ENCODE data around the gene KRT72.

The KRT72 gene

DNA sequence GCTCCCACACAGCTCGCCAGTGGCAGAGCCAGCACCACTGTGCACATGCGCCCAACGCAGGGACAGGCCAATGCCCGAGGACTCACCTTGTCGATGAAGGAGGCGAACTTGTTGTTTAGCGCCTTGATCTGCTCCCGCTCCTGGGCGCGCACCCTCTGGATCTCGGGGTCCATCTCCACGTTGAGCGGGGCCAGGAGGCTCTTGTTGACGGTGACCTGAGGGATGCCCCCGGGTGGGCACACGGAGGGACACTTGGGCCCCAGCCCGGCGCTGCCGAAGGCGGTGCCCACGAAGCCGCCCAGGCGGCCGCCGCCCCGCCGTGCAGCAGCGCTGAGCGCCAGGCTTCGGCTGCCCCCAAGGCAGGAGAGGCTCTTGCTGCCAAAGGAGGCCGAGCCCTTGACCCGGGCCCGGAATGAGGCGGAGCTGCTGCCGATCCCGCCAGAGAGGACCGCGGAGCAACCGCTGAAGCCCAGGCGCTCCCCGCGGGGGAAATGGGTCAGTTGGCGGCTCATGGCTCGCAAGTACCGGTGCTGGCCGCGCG is at the start of gene KRT72:
Gene KRT72 (minus strand): TSS at position 523 of the 541 bp plus-strand sequence. CDS start 11 bp downstream, at position 512.
- Histone ChIP-seq H3K9me3 (ENCODE audit: low read length) (no peaks in the 10 kb centered on the region), H3K9ac (ENCODE audit: low read length) (no peak within 1 kb of the TSS), H3K4me1 (ENCODE audit: insufficient read depth, low read length, severe bottlenecking) (no peaks in the 10 kb centered on the region), H2AFZ (ENCODE audit: low read length) (no peak within 1 kb of the TSS), H3K4me3 (ENCODE audit: low read depth, low read length, poor library complexity, severe bottlenecking) (no peak within 1 kb of the TSS), H3F3A (ENCODE audit: insufficient read depth, low read length) (no peaks in the 10 kb centered on the region), H3K36me3 (ENCODE audit: insufficient read depth, low read length) (no peaks in the 10 kb centered on the region), H3K4me2 (ENCODE audit: low read length) (no peak within 1 kb of the TSS), H3K79me2 (ENCODE audit: insufficient read depth, low read length) (no peaks in the 10 kb centered on the region), H4K20me1 (ENCODE audit: insufficient read depth, low read length) (no peaks in the 10 kb centered on the region), H3K27me3 (ENCODE audit: insufficient read depth, low read length) (0 out of 2 replicates have a peak, but pooled peaks cover 3% of the 10 kb centered on the region), H3K9me2 (ENCODE audit: low read depth, low read length) (no peaks in the 10 kb centered on the region), H3K27ac (ENCODE audit: low read depth, low read length, poor library complexity, severe bottlenecking) (no peak within 1 kb of the TSS)
- TF ChIP-seq EZH2 (IDR thresholded peaks at IDR 0.05; ENCODE audit: borderline replicate concordance, low read length): no peak
- TF ChIP-seq, protein P1, sequence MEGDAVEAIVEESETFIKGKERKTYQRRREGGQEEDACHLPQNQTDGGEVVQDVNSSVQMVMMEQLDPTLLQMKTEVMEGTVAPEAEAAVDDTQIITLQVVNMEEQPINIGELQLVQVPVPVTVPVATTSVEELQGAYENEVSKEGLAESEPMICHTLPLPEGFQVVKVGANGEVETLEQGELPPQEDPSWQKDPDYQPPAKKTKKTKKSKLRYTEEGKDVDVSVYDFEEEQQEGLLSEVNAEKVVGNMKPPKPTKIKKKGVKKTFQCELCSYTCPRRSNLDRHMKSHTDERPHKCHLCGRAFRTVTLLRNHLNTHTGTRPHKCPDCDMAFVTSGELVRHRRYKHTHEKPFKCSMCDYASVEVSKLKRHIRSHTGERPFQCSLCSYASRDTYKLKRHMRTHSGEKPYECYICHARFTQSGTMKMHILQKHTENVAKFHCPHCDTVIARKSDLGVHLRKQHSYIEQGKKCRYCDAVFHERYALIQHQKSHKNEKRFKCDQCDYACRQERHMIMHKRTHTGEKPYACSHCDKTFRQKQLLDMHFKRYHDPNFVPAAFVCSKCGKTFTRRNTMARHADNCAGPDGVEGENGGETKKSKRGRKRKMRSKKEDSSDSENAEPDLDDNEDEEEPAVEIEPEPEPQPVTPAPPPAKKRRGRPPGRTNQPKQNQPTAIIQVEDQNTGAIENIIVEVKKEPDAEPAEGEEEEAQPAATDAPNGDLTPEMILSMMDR (IDR thresholded peaks at IDR 0.05; ENCODE audit: low read length): no peak

DNA sequence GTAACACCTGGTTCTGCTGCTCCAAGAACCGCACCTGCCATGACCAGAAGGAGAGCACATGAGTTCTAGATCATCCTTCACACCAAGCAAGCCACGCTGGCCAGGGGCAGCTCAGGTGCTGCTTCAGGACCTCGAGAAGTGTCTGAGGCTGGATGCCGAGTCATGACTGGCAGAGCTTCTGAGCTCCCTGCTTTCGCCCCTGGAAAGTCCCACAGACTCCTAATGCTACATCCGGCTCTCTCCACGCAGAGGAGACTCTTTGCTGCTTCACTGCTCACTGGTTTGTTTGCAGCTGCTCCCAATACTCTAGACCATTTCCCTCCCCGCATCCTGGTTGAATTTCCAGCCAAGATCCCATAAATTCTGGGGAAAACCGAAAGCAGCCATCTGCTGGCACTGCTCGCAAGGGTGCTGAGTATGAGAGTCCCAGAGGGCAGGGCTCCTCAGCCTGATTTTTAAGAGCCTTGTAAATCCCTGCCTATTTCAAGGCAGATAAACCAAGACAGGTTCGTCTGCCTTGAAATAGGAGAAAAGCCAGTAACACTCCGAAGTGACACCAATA is 49.3 kb upstream of the KRT72 start:
- Histone ChIP-seq H4K20me1 (ENCODE audit: insufficient read depth, low read length) (no peaks in the 10 kb centered on the region), H3K36me3 (ENCODE audit: insufficient read depth, low read length) (no peaks in the 10 kb centered on the region), H3K9me2 (ENCODE audit: low read depth, low read length) (no peaks in the 10 kb centered on the region), H3K4me3 (ENCODE audit: low read depth, low read length, poor library complexity, severe bottlenecking) (no peak overlapping the region), H3F3A (ENCODE audit: insufficient read depth, low read length) (no peaks in the 10 kb centered on the region), H3K79me2 (ENCODE audit: insufficient read depth, low read length) (no peaks in the 10 kb centered on the region), H3K27ac (ENCODE audit: low read depth, low read length, poor library complexity, severe bottlenecking) (no peak overlapping the region), H2AFZ (ENCODE audit: low read length) (no peak overlapping the region), H3K4me1 (ENCODE audit: insufficient read depth, low read length, severe bottlenecking) (no peaks in the 10 kb centered on the region), H3K9ac (ENCODE audit: low read length) (no peak overlapping the region), H3K9me3 (ENCODE audit: low read length) (no peaks in the 10 kb centered on the region), H3K4me2 (ENCODE audit: low read length) (no peak overlapping the region), H3K27me3 (ENCODE audit: insufficient read depth, low read length) (no peaks in the 10 kb centered on the region; the same call in 1 of the 2 replicates)
- TF ChIP-seq, protein P1 (IDR thresholded peaks at IDR 0.05; ENCODE audit: low read length): no peak
- no peak for TF ChIP-seq EZH2 (IDR thresholded peaks at IDR 0.05; ENCODE audit: borderline replicate concordance, low read length)

DNA sequence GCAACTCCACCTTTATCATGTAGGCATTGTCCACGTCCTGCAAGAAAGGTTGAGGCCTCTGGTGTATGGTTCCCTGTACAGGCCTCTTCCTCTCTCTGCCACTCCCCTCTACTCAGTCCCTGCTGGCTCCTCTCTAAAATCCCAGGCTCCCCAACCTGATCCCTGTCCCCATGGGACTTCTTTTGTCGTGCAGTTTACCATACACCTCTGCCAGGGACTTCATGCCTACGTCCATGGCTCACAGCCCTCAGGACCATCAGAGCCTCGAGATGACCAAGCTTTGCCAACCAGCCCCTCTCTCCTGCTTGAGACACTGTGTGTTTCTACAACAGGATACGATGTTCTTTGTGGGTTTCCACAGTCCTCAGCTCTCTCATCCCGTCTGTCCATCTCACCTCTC is 47.8 kb upstream of the KRT72 start:
- no peaks in the 10 kb centered on the region for H3K9me3 ChIP-seq (ENCODE audit: low read length)
- H3K79me2 ChIP-seq (ENCODE audit: insufficient read depth, low read length): no peaks in the 10 kb centered on the region
- H3K4me3 ChIP-seq (ENCODE audit: low read depth, low read length, poor library complexity, severe bottlenecking): no peak overlapping the region
- no peak for TF ChIP-seq EZH2 (IDR thresholded peaks at IDR 0.05; ENCODE audit: borderline replicate concordance, low read length)
- TF ChIP-seq, protein P1 (IDR thresholded peaks at IDR 0.05; ENCODE audit: low read length): no peak
- no peak overlapping the region for H2AFZ ChIP-seq (ENCODE audit: low read length)
- no peaks in the 10 kb centered on the region for H3K36me3 ChIP-seq (ENCODE audit: insufficient read depth, low read length)
- H4K20me1 ChIP-seq (ENCODE audit: insufficient read depth, low read length): no peaks in the 10 kb centered on the region
- H3K4me1 ChIP-seq (ENCODE audit: insufficient read depth, low read length, severe bottlenecking): no peaks in the 10 kb centered on the region
- no peaks in the 10 kb centered on the region for H3K9me2 ChIP-seq (ENCODE audit: low read depth, low read length)
- no peak overlapping the region for H3K27ac ChIP-seq (ENCODE audit: low read depth, low read length, poor library complexity, severe bottlenecking)
- no peak overlapping the region for H3K9ac ChIP-seq (ENCODE audit: low read length)
- no peak overlapping the region for H3K4me2 ChIP-seq (ENCODE audit: low read length)
- H3F3A ChIP-seq (ENCODE audit: insufficient read depth, low read length): no peaks in the 10 kb centered on the region
- no peaks in the 10 kb centered on the region; the same call in 1 of the 2 replicates for H3K27me3 ChIP-seq (ENCODE audit: insufficient read depth, low read length)
